HG02588 (cell line): ENCODE data around the gene SSB.
"Not testable (repeated sequence)": the region's sequence is repeated elsewhere in the genome, so short reads cannot be mapped to it uniquely, and the experiment has no call there.

ENCODE experiments used
- ATAC-seq: cut with Tn5 transposase; IDR thresholded peaks from one replicate; pipeline ENCODE4 v1.9.1; 2021; ENCODE audit warnings: mild to moderate bottlenecking, moderate library complexity; ENCODE audit not compliant: unreplicated experiment

SSB gene

DNA sequence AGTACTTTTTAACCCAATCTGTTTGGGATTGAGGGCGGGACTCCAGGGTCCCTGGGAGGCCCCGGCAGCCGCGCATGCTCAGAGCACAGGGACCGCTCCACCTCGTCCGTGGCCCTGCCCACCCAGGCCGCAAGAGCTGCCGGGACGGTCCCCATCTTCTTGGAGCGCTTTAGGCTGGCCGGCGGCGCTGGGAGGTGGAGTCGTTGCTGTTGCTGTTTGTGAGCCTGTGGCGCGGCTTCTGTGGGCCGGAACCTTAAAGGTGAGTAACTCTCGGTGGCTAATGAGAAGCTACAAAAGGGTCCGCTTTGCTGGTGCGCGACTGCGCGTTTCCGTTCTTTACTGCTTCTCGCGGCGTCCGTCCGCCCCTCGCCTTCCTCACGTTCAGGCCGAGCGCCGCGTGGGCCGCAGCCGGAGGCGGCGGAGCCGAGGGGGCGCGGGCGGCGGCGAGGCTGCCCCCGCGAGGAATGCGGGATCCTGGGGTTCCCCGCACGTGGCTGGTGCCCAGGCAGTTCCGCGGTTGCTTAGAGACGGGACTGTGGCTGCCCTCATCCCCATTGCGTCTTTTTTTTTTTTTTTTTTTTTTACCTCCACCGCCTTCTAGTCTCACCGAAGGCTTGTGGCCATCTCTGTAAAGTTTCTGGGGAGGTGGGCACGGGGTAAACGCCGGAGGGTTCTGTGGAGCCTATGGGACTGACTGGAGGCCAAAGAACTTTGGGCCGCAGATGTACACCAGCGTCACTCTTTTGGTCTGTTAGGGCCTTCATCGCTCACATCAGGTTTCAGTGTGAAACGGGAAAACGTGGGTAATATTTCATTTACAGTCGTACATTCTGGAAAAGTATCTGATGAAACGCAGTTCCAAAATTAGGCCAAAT, at the start of gene SSB:
SSB (plus strand) TSS at position 154 of the 875 bp plus-strand sequence. CDS start 2,090 bp downstream, outside the sequence.
- ATAC-seq = peak; percentile 98

DNA sequence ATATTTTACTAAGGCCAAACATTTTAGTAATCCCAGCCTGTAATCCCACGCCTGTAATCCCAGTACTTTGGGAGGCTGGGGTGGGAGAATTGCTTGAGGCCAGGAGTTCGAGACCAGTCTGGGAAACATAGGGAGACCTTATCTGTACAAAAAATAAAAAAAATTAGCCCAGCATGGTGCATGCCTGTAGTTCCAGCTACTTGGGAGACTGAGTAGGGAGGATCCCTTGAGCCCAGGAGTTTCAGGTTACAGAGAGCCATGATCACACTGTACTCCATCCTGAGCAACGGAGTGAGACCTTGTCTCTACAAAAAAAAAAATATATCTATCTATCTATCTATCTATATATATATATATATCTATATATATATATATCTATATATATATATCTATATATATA, 45.9 kb upstream of the SSB start:
- ATAC-seq = no peak

DNA sequence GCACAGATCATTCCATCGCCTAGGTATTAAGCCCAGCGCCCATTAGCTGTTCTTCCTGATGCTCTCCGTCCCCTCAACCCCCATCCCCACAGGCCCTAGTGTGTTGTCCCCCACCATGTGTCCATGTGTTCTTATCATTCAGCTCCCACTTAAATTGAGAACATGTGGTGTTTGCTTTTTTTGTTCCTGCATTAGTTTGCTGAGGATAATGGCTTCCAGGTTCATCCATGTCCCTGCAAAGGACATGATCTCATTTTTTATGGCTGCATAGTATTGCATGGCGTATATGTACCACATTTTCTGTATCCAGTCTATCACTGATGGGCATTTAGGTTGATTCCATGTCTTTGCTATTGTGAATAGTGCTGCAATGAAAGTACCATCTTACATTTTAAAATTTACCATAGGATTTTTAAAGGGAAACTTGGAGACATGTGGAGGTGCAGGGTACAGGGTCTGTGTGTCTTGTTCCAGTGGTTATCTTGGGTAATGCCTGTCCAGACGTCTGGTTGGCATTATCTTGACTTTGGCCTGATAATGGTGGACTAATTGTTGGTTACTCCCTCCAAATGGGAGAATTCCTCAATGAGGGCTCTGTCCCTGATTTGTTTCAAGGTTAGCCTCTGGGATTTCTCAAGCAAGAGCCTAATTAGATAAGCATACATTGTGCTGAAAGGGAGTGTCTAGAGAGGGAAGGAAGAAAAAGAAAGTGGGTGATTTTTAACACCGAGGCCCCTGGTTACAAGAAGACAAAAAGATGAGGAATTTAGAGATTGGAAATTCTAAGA, 43.4 kb upstream of the SSB start:
- ATAC-seq = no peak

DNA sequence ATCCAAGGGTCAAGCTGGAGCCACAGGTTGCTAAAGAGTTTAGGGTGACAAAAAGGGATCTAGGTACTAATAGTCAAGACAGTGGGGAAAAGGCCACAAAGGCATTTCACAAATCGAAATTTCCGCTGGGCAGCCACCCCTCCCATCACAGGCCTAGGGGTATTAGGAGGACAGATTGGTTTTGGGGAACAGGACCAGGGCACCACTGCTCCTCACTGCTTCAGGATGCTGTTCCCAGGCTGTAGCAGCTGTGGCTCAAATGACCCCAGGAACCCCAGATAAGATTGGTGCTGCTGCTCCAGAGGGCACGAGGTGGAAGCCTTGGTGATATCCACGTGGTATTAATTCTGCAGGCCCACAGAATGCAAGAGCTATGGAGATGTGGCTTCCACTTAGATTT, 42.3 kb upstream of the SSB start:
- ATAC-seq = no peak

DNA sequence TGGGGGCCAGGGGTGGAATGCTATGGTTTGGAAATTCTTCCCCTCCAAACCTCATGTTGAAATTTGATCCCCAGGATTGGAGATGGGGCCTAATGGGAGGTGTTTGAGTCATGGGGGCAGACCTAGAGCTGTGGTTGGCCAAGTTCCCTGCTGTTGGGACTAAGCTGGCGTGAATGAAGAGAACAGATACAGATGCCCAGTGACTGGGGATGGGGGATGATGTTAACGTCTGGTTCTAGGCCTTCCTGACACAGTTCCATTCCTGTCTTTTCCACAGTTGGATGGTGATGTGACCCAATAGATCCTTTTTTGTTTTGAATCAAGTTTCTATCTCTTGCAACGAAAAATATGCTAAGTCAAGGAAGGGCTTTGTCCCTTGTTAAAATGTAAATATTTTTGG, 41.3 kb upstream of the SSB start:
- no peak for ATAC-seq

DNA sequence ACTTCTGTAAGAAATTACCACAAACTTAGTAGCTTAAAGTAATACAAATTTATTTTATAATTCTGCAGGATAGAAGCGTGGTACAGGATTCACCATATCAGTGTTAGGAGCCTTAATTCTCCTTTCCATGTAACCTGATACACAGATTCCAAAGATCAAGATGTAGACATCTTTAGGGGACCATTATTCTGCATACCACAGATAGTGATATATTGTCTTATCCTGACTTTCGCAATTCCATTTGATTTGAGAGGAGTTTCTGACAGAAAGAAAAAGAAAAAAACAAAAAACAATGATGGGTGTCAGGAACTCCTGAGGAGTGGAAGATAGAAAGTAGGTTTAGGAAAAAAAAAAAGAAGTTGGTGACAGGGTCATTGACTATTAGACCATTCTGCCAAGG, 40.9 kb upstream of the SSB start:
- ATAC-seq = no peak

DNA sequence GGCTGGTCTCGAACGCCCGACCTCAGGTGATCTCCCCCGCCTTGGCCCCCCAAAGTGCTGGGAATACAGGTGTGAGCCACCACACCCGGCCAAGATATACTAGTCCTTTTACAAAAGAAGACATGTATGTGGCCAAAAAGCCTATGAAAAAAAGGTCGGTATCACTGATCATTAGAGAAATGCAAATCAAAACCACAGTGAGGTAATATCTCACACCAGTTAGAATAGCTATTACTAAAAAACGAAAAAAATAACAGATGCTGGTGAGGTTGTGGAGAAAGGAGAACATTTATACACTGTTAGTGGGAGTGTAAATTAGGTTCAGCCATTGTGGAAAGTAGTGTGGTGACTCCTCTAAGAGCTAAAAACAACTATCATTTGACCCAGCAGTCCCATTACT, 38.7 kb upstream of the SSB start:
- ATAC-seq = no peak

DNA sequence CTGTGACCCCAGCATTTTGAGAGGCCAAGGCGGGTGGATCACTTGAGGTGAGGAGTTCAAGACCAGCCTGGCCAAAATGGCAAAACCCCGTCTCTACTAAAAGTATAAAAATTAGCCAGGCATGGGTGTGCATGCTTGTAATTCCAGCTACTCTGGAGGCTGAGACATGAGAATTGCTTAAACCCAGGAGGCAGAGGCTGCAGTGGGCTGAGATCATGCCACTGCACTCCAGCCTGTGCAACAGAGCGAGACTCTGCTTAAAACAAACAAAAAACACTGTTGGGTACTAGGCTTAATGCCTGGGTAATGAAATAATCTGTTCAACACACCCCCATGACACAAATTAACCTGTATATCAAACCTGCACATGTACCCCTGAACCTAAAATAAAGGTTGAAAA, 37.9 kb upstream of the SSB start:
- not testable (repeated sequence) for ATAC-seq

DNA sequence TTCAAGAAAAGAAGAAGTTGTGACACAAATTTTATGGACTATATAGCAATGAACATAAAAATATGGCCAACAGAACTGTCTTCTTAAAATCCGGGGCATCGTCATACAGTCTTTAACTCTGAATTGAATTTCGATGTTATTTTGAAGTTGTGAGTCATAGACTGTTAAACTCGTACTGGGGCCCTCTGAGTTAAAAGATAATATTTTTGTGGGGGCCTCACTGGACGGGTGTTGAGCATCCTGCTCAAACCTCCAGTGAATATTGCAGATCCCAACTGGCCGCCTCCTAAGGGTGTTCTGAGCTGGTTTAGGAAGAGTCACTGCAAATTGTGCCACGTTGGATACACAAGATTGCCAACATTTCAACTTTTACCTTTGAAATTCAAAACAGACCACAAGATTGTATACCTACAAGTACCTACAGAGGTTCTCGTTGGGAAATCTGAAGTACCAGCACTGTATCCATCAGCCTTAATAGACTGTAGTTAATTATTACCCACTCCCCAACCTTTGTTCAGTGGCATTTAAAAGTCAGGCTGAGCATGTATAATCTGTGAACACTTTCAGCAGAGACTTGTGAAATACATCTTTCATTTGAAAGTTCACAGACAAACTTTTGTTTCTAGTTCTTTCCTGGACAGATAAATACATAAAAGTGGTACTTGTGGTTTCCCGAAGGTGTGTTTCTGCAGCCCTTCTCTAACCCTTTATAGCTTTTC, 37.3 kb upstream of the SSB start:
- no peak for ATAC-seq

DNA sequence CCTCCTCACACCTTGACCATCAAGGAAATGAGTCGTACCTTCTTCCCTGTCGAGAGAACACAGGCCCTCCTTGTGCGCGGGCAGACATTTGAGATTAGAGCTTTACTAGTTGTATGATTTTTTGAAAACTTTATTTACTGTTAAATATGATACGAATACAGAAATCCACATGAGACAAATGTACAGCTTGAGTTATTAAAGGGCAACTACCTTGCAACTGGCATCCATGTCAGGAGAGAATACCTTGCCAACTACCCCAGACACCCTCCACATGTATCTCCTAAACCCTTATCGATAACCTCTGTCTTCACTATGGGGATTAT, 36.7 kb upstream of the SSB start:
- ATAC-seq = no peak

DNA sequence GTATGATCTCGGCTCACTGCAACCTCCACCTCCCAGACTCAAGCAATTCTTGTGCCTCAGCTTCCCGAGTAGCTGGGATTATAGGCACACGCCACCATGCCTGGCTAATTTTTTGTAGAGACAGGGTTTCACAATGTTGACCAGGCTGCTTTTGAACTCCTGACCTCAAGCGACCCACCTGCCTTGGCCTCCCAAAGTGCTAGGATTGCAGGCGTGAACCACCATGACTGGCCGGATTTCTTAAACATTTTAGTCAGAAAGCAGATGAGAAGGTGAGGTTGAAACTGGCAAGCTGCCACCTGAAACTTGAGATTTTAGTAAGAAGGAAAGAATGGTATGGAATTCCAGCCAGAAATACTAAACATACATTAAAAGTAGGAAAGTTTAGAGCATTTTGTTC, 33.1 kb upstream of the SSB start:
- ATAC-seq = no peak

DNA sequence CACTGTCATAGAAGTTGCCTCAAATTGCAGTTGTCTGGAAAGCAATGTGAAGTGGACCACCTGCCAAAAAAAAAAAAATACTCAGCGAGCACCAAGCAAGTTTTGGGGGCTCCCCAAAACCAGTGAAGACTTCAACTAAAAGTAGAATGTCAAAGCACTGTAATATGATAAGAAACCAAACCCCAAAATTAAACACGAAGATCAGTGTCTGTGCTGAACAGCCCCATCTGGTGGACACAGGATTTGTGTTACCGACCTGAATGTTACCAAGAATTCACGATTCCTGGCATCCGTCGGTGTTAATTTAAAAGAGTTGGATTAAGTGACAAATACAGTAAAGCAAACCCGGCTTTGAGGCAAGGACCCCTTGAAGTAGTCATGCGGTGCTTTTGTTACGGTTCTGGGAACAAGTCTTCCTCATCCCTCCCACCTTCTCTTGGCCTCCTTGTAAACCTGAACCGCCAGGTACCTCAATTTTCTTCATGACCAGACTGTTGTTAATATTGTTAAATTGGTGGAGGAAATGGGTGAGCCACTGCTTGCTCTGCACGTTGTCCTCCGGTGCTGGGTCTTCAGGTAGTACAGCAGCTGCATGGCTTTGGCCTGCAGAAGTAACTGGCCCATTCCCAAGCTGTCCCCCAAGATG, 31.3 kb upstream of the SSB start:
- ATAC-seq = no peak

DNA sequence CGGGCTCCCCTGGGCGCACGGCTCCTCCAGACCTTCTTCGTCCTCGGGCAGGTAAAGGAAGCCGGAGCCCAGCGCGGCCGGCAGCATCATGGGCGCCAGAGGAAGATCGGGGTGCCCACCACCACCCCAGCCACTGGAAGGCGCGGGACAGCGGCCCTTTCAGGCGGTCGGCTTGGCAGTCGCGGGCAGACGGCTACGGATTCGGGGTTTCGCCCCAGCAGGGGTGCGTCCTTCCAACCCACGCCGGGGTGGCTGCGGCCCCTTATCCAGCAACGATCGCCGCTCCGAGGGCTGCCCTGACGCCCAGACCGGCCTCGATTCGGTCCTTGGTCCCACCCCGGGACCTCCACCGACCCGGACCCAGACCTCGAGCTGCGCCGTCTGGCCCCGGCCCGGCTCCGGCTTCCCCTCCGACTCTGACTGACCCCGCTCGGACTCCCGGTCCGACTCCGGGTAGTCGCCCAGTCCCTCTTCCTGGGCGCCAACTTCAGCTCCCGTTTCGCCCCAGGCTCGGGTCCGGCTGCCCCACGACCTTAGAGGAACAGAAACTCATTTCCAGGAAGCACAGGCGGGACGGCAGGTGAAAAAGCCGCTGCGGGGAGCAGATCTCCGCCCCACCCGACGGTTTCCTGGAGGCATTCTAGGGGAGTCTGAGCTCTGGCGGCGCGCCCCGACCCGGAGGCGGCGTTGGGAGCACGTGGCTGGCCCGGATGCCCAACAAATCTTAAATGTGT, 30.2 kb upstream of the SSB start:
- no peak for ATAC-seq

DNA sequence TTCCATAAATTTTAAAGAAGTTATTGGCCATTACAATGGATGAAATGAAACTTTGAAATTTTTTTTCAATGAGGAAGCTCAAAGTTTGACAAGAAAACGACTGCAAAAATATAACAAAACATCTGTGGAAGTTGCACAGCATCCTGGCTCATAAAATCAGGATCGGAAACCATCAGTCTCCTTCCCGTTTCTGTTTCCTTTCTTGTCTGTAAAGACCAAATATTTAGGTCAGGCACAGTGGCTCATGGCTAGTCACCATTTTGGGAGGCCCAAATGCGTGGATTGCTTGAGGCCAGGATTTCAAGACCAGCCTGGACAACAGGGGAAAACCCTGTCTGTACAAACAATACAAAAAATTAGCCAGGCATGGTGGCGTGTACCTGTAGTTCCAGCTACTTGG, 27.6 kb upstream of the SSB start:
- ATAC-seq = no peak

DNA sequence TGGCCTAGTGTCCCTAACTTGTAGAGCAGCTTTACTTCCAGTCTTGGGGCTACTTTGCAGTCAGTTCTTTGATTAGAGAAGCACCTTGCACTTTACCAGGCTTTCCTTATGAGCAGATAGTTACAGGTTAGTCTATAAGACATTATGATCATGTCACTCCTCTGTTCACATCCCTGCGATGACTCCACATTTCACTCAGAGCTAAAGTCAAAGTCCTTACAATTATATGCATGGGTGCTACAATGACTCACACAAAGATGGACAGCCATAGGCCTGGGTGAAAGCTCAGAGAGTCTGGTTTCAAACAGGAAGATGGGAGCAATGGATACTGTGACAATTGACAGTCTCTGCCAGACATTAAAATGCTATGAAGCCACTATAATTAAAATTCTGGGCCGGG, 27.1 kb upstream of the SSB start:
- ATAC-seq = no peak

DNA sequence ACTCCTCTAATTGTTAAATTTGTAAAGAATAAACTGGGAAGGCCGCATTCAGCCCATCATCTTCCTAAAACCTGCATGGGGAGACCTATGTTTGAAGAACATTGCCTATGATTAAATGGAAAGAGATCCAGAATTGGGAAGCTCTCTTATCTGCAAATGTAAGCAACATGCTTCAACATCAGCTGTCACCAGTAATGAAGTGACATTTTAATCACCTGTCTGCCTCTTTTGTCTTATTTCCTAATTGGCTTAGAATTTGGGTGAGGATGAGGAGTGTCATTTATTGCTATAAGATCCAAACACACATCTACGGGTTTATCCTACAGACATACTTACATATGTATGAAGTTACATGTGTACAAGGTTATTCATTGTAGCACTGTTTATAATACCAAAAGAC, 26.0 kb upstream of the SSB start:
- no peak for ATAC-seq

DNA sequence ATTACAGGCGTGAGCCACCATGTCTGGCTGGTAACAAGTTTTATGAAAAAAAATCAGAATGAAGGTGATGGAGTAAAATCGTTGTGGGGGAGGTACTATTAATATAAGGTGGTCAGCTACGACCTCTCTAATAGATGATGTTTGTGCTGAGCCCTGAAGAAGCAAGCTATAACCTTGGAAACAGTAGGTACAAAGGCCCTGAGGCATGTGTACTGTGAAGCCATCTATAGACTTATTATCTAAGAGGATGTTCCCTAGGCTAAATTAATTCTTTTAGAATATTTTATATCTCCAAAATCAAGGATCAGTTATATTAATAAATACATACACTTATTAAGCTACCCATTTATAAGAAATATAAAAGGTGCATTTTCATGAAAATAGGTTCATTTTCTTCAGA, 23.3 kb upstream of the SSB start:
- no peak for ATAC-seq

DNA sequence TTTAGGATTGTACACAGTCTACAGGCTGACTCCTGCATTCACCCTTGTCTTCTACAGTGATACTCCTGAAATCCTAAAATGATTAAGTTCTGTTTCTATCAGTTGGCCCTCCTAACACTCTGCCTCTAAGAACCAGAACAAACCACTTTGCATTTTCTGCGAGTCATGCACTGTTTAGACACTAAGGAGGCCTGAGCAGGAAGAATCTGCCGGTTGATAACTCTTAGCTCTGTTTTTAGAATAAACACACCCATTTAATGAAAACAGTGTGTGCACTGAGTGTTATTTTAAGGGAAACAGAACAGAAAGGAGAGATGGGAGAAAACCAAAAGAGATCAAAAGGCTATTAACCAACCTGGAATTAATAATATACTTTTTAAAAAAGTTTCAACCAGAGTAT, 22.9 kb upstream of the SSB start:
- ATAC-seq = no peak

DNA sequence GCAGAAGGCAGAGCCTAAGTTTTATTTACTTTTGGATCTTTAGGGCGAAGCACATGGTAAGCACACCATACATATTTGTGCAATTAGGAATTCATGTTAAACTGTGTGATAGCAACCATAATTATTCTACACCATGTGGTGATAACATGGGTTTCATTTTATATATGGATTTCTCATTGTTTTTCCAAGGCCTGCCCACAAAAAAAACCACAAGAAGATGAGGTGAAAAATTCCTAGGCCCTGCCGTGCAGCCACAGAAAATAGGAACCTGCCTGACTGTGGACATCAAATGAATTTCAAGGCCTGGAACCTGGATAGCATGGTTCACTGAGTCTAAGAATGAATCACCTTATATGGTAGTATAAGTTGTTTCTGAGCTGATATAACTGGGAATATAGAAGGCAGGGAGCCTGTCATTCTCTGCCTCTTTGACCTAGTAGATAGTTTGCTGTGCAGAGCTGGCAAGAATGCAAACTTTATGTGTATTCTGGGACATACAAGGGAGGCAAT, 22.4 kb upstream of the SSB start:
- no peak for ATAC-seq

DNA sequence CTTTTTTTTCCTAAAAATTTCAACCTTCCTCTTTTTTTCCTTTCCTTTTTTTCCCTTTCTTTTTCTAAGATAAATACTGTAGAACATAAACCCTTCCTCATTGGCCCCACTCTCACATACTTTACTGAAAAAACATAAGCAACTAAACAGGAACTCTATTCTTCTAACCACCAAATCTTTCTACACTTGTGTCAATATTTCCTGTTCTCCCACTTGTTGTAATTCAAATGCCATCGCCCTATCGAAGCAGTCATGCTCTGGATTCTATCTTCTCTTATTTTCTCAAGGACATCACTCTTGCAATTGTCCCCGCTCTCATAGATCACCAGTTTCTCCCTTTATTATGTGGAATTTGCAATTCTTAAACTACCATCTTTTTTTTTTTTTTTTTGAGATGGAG, 20.2 kb upstream of the SSB start:
- ATAC-seq = no peak
